Breast epithelium (tissue), 3 donors: ENCODE results near the gene SPOCK1.

Source experiments
- POLR2A ChIP-seq: fragments of 450-650 bp; IDR thresholded peaks from one replicate; pipeline ENCODE4 v1.6.1; 2016; ENCODE audit warnings: antibody characterized with exemption, mild to moderate bottlenecking, moderate library complexity
- POLR2AphosphoS5 ChIP-seq, 3 donors: sonication (generic); formaldehyde crosslinking; IDR thresholded peaks; one replicate each; pipeline ENCODE4 v1.6.1; 2017; ENCODE audit warnings: antibody characterized with exemption in 3 of 3
- TF ChIP-seq, protein P1 (sequence below), 3 donors: fragments of 450-650 bp; IDR thresholded peaks; one replicate each; pipeline ENCODE4 v1.5.1; 2016 to 2017; ENCODE audit warnings: antibody characterized with exemption in 3 of 3, mild to moderate bottlenecking in 3 of 3, moderate library complexity in 3 of 3

DNA sequence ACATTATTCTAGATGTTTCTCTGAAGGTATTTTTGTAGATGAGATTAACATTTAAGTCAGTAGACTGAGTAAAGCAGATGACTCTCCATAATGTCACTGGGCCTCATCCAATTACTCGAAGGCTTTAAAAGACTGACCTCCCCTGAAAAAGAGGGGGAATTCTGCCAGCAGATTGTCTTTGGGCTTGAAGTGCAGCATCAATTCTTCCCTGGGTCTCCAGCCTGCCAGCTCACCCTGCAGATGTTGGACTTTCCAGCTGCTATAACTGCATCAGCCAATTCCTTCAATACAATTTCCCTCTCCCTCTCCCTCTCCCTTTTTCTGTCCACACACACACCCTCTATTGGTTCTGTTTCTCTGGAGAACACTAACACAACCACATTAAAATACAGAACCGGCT is 472.8 kb downstream of the SPOCK1 start:
- TF ChIP-seq, protein P1, sequence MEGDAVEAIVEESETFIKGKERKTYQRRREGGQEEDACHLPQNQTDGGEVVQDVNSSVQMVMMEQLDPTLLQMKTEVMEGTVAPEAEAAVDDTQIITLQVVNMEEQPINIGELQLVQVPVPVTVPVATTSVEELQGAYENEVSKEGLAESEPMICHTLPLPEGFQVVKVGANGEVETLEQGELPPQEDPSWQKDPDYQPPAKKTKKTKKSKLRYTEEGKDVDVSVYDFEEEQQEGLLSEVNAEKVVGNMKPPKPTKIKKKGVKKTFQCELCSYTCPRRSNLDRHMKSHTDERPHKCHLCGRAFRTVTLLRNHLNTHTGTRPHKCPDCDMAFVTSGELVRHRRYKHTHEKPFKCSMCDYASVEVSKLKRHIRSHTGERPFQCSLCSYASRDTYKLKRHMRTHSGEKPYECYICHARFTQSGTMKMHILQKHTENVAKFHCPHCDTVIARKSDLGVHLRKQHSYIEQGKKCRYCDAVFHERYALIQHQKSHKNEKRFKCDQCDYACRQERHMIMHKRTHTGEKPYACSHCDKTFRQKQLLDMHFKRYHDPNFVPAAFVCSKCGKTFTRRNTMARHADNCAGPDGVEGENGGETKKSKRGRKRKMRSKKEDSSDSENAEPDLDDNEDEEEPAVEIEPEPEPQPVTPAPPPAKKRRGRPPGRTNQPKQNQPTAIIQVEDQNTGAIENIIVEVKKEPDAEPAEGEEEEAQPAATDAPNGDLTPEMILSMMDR (IDR thresholded peaks at IDR 0.05), result no peak
- TF ChIP-seq POLR2A (no peak), POLR2AphosphoS5 (IDR thresholded peaks at IDR 0.05) (no peak)
